ENCODE measurements around the gene SERPINA4. TPM values are rescaled to one million over a fixed set of nuclear protein-coding genes. Genes with fewer than 3 reads are reported as not detected.

Gene SERPINA4
- total and polyA plus RNA-seq, 2 of the 13 experiments (the other 11 are each of a cell fraction or from before 2014, with no cell fraction given), result 39.1 to 57.8 TPM

DNA sequence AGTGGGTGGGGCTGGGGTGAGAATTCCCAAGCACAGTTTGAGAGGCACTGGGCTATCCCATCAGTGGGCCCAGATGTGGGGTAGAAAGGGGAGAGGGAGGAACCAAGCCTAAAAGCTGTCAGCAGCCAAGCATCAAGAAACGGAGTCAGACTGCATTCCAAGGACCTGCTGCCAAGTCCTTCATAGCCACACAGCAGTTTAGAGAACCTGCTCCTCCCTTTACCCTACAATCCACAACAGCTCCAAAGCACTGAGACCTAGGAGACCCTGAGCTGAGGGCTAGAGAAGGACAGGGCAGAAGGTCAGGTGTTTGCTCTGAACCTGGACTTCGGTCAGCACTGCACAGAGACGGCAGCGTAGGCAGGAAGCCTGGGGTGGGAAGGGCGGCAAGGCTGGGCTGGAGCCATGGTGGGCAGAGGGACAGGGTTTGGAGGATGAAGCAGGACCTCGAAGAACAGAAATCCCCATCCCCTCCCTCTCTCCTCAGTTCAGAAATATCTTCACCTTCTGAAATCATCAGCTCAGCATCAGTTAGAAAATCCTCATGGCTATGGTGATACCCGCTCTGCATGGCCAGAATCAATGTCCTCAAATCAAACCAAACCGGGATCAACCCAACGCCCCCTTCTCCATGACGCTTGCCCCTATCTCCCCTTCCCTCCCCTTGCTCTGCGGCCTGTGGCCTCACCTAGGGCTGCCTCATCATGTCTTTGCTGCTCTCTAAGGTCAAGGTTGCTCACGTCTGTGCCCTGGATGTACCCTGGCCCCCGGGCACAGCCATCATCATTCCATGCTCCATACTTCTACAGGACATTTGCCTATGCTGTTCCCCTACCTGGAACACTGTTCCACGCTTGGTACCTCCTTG is 12.9 kb upstream of the SERPINA4 start (continued):
- TF ChIP-seq, protein P1, sequence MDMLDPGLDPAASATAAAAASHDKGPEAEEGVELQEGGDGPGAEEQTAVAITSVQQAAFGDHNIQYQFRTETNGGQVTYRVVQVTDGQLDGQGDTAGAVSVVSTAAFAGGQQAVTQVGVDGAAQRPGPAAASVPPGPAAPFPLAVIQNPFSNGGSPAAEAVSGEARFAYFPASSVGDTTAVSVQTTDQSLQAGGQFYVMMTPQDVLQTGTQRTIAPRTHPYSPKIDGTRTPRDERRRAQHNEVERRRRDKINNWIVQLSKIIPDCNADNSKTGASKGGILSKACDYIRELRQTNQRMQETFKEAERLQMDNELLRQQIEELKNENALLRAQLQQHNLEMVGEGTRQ (IDR thresholded peaks at IDR 0.05; ENCODE audit: low read depth, low read length), result no peak
- TF ChIP-seq, protein P1 (CRISPR knock-in tag; IDR thresholded peaks at IDR 0.05; ENCODE audit: borderline replicate concordance), result 0 out of 2 replicates have a peak, but pooled peaks have one; percentile 45
- TF ChIP-seq TEAD3 (CRISPR knock-in tag; optimal IDR thresholded peaks at IDR 0.05; ENCODE audit: borderline replicate concordance), result peak; percentile 45
- TF ChIP-seq, protein P2, sequence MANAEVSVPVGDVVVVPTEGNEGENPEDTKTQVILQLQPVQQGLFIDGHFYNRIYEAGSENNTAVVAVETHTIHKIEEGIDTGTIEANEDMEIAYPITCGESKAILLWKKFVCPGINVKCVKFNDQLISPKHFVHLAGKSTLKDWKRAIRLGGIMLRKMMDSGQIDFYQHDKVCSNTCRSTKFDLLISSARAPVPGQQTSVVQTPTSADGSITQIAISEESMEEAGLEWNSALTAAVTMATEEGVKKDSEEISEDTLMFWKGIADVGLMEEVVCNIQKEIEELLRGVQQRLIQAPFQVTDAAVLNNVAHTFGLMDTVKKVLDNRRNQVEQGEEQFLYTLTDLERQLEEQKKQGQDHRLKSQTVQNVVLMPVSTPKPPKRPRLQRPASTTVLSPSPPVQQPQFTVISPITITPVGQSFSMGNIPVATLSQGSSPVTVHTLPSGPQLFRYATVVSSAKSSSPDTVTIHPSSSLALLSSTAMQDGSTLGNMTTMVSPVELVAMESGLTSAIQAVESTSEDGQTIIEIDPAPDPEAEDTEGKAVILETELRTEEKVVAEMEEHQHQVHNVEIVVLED (CRISPR knock-in tag; IDR thresholded peaks at IDR 0.05; ENCODE audit: borderline replicate concordance), result peak; percentile 47; the same call in 1 of the 2 replicates
- TF ChIP-seq, protein P3, sequence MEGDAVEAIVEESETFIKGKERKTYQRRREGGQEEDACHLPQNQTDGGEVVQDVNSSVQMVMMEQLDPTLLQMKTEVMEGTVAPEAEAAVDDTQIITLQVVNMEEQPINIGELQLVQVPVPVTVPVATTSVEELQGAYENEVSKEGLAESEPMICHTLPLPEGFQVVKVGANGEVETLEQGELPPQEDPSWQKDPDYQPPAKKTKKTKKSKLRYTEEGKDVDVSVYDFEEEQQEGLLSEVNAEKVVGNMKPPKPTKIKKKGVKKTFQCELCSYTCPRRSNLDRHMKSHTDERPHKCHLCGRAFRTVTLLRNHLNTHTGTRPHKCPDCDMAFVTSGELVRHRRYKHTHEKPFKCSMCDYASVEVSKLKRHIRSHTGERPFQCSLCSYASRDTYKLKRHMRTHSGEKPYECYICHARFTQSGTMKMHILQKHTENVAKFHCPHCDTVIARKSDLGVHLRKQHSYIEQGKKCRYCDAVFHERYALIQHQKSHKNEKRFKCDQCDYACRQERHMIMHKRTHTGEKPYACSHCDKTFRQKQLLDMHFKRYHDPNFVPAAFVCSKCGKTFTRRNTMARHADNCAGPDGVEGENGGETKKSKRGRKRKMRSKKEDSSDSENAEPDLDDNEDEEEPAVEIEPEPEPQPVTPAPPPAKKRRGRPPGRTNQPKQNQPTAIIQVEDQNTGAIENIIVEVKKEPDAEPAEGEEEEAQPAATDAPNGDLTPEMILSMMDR (CRISPR knock-in tag; IDR thresholded peaks at IDR 0.05), result peak; percentile 35; the same call in 1 of the 2 replicates
- peak; percentile 68 for TF ChIP-seq GABPB1 (CRISPR knock-in tag; IDR thresholded peaks at IDR 0.05)
- no peak for TF ChIP-seq TBP (CRISPR knock-in tag; IDR thresholded peaks at IDR 0.05)
- 0 out of 2 replicates have a peak, but pooled peaks have one; percentile 23 for TF ChIP-seq MEIS2 (CRISPR knock-in tag; IDR thresholded peaks at IDR 0.05)
- peak; percentile 52; the same call in 1 of the 2 replicates for TF ChIP-seq ZFX (CRISPR knock-in tag; IDR thresholded peaks at IDR 0.05; ENCODE audit: low read depth)
- TF ChIP-seq, protein P4, sequence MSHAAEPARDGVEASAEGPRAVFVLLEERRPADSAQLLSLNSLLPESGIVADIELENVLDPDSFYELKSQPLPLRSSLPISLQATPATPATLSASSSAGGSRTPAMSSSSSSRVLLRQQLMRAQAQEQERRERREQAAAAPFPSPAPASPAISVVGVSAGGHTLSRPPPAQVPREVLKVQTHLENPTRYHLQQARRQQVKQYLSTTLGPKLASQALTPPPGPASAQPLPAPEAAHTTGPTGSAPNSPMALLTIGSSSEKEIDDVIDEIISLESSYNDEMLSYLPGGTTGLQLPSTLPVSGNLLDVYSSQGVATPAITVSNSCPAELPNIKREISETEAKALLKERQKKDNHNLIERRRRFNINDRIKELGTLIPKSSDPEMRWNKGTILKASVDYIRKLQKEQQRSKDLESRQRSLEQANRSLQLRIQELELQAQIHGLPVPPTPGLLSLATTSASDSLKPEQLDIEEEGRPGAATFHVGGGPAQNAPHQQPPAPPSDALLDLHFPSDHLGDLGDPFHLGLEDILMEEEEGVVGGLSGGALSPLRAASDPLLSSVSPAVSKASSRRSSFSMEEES (CRISPR knock-in tag; IDR thresholded peaks at IDR 0.05), result peak; percentile 48; the same call in 1 of the 2 replicates
- TF ChIP-seq ISL2 (CRISPR knock-in tag; IDR thresholded peaks at IDR 0.05), result no peak
- TF ChIP-seq HMGA1 (CRISPR knock-in tag; conservative IDR thresholded peaks at IDR 0.05), result no peak
- peak; percentile 59; the same call in 1 of the 2 replicates for TF ChIP-seq ETV5 (CRISPR knock-in tag; IDR thresholded peaks at IDR 0.05; ENCODE audit: borderline replicate concordance)
- TF ChIP-seq NR2F6 (IDR thresholded peaks at IDR 0.05), result 0 out of 2 replicates have a peak, but pooled peaks have one; percentile 57
- TF ChIP-seq NR2F6 (CRISPR knock-in tag; IDR thresholded peaks at IDR 0.05), result peak; percentile 94
- TF ChIP-seq ARNTL (CRISPR knock-in tag; IDR thresholded peaks at IDR 0.05), result 0 out of 2 replicates have a peak, but pooled peaks have one; percentile 57
- TF ChIP-seq AHR (CRISPR knock-in tag; IDR thresholded peaks at IDR 0.05), result no peak
- no peak for TF ChIP-seq NCOA1 (CRISPR knock-in tag; IDR thresholded peaks at IDR 0.05)
- TF ChIP-seq, protein P5, sequence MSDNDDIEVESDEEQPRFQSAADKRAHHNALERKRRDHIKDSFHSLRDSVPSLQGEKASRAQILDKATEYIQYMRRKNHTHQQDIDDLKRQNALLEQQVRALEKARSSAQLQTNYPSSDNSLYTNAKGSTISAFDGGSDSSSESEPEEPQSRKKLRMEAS (IDR thresholded peaks at IDR 0.05), result peak; percentile 80
- TF ChIP-seq ASH2L (IDR thresholded peaks at IDR 0.05; ENCODE audit: insufficient read length, low read depth, low read length), result peak; percentile 20
- TF ChIP-seq HMG20B (CRISPR knock-in tag; conservative IDR thresholded peaks at IDR 0.05), result no peak
- peak; percentile 74 for TF ChIP-seq SAP130 (CRISPR knock-in tag; IDR thresholded peaks at IDR 0.05; ENCODE audit: low read depth)

All from HepG2 (cell line).